Middle frontal gyrus (tissue), 1 donor: Measurements from ENCODE around the gene CHRNA5.
"Not testable (repeated sequence)": the region's sequence is repeated elsewhere in the genome, so short reads cannot be mapped to it uniquely, and the experiment has no call there.

Experiments used
- DNase-seq: peaks from one replicate; pipeline ENCODE4 v3.0.0-alpha.2; 2015; ENCODE audit warnings: low spot score; ENCODE audit errors: extremely low spot score

CHRNA5 gene

GRCh38 chr15:78565951-78566774, 843 bp downstream of the CHRNA5 start:
- DNase-seq = no peak

DNA sequence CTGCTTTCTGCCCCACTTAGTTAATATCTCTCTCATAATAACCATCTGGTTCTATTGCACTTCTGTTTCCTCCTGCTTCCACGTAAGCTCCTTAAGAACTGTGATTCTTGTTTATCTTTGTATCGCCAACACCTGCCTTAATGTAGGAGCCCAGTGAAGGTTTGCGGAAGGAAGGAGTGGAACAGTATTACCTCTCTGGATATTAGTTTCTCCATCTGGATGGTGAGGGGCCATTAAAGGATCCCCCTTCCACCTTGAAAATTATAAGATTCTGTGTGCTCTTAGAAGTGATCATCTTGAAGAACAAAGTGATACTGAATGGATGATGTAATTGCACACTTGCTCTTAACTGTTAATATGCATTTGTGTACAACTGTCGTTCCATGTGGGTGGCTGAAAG, 2.2 kb downstream of the CHRNA5 start:
- no peak for DNase-seq

DNA sequence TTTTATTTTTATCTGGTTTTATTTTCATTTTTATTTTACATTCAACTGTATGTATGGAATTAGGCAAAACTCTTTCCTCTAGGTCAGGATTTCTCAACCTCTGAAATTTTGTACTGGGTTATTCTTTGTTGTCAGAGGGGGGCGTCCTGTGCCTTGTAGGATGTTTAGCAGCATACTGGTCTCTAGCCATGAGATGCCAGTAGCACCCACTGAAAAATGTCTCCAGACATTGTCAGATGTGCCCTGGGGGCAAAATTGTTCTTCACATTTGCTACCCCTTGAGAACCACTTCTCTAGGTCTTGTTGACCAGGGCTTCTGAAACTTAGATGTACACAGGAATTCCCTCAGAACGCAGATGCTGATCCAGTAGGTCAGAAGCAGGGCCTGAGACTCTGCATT, 5.4 kb downstream of the CHRNA5 start:
- DNase-seq = no peak

GRCh38 chr15:78571382-78571781, 6.1 kb downstream of the CHRNA5 start:
- DNase-seq = no peak

GRCh38 chr15:78573416-78573815, 8.1 kb downstream of the CHRNA5 start:
- no peak for DNase-seq

GRCh38 chr15:78574944-78575343, 9.6 kb downstream of the CHRNA5 start:
- DNase-seq = no peak

DNA sequence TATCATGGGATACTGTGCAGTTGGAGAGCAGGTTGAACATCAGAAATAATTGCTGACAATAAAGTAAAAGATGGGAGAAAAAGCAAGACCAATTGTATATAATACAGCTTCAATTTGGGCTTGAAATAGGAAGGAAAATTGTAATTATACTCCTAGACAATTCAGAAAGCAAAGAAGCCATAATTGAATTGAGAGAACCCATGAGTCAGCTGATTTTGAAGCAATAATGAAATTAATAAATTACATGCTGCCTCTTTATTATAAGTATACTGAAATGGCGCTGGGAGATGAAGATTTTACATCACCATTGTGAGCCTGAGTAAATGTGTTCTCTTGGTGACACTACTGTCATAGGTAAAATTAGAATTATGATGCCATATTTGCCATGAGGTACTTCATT, 32.3 kb downstream of the CHRNA5 start:
- DNase-seq = no peak

DNA sequence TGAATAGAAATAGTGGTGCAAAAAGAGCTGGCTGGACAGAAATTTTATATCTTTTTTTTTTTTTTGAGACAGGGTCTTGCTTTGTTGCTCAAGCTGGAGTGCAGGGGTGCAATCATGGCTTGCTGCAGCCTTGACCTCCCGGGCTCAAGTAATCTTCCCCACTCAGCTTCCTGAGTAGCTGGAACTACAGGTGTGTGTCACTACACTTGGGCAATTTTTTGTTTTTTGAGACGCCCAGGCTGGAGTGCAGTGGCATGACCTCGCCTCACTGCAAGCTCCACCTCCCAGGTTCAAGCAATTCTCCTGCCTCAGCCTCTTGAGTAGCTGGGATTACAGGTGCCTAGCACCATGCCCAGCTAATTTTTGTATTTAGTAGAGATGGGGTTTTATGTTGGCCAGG, 33.0 kb downstream of the CHRNA5 start:
- DNase-seq = no peak

DNA sequence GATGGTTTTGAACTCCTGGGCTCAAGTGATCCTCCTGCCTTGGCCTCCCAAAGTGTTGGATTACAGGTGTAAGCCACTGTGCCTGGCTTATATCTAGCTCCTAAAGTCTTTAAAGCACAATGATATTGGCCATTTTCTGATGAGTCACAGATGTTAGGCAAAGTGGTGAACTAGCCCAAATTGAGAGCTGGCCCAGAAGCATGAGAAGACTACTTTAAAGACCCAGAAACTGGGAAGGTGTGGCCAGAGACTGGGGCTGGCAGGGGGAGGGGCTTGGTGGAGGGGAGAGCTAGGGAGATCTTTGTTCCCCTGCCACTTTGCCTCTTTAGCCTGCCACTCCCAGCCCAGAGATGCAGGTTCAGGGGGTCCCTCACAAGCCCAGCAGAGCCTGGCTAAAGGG, 33.9 kb downstream of the CHRNA5 start:
- DNase-seq = no peak

DNA sequence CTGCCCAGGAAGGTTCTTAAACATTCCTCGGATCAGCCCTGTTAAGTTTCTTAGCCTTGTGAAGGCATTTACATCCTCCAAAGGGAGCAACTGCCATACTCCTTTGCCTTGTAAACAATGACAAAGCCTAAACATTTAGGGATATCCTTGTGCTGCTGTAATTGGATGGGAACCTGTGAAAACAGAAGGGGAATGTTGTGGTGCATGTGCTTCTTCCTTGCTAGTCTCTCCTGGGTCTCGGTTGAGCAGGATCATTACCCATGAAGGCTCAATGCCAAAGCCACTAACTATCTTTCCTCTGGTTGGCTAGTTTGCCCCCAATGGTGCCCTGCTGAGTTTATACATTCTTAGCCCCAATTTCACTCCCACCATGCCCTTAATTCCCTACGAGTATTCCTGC, 38.1 kb downstream of the CHRNA5 start:
- no peak for DNase-seq

GRCh38 chr15:78604420-78604819, 39.1 kb downstream of the CHRNA5 start:
- no peak for DNase-seq

DNA sequence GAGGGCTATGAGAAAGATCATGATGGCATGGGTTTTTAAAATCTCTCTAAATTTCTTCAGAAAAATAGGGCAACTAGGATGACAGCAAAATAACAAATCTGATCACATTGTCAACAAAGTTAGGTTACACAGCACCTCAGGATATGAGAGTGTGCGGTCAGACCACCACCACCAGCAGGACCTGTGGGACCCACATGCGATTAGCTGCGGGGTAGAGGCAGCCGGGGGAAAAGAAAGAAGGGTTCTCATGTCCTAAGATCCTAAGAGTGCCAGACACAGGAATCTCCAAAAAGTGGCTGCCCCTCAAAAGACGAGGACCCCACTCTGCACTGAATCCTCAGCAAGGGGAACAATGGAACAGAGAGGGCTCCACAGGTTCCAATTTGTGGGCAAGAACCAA, 39.9 kb downstream of the CHRNA5 start:
- DNase-seq = no peak

GRCh38 chr15:78605680-78606079, 40.4 kb downstream of the CHRNA5 start:
- no peak for DNase-seq

DNA sequence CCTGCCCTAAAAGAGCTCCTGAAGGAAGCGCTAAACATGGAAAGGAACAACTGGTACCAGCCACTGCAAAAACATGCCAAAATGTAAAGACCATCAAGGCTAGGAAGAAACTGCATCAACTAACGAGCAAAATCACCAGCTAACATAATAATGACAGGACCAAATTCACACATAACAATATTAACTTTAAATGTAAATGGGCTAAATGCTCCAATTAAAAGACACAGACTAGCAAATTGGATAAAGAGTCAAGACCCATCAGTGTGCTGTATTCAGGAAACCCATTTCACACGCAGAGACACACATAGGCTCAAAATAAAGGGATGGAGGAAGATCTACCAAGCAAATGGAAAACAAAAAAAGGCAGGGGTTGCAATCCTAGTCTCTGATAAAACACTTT, 44.2 kb downstream of the CHRNA5 start:
- DNase-seq = not testable (repeated sequence)

DNA sequence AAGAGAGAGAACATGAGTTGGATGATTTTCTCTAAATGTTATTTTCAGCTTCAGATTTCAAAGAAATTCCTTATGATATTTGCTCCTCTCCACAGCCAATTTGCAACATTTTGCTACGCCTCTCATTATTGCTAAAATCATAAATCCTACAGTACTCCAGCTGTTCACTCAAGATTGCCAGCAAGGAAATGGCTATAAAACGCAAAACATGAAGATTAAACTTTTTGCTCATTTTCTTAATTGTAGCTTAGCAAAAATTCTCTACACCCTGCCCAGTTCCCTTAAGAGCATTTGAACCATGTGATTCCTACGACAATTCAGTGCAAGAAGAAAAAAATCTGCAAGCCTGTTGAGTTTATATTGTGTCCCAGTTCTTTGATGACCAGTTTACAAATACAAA, 48.7 kb downstream of the CHRNA5 start:
- no peak for DNase-seq

GRCh38 chr15:78615151-78615589, 49.9 kb downstream of the CHRNA5 start:
- DNase-seq = no peak

GRCh38 chr15:78616506-78616905, 51.2 kb downstream of the CHRNA5 start:
- DNase-seq = no peak

DNA sequence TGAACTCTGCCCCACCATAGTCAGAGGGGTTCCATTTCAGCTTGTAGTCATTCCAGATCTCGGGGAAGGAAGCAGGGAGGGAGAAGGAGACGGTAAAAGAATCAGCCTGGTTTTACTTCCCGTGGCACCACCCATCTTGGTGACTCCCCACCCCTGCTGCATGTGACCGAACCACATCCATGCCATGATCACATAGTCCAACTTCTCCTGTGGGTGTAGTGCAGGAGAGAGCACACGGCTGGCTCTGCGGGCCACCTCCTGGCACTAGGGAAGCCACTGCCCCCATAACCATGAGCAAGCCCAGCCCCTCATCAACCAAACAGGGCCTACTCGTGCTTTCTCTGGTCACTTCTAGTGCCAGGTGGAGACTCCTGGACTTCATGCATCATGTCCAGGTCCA, 51.8 kb downstream of the CHRNA5 start:
- no peak for DNase-seq

DNA sequence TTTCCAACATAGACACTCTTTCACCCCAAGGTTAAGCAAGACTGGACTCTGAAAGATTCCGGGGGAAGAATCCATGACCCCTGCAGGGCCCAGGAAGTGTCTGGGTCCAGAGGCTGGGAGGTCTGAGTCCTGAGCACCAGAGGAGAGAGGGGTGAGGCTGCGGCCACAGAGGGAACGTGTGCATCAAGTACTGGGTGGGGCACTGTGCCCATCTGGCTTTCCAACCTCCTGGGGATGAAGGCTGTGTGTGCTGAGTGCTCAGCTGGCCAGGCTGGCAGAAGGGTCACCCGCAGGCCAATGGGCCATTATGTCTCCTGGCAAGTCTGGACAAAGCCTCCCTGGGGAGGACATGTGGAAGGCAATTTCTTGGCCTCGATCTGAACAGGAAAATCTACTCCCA, 52.2 kb downstream of the CHRNA5 start:
- DNase-seq = no peak

DNA sequence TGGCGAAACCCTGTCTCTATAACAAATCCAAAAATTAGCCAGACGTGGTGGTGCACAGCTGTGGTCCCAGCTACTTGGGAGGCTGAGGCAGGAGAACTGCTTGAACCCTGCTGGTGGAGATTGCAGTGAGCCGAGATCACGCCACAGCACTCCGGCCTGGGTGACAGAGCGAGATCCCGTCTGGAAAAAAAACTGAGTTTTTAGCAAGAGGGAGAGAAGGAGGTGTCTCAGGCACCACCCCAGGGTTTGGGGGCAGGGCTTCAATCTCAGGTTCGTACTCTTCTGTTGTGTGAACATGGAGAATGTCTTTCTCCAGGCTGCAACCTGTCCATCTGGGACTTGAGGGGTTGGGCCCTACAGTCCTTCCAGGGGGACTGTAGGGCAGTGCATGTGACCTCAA, 52.7 kb downstream of the CHRNA5 start:
- no peak for DNase-seq

DNA sequence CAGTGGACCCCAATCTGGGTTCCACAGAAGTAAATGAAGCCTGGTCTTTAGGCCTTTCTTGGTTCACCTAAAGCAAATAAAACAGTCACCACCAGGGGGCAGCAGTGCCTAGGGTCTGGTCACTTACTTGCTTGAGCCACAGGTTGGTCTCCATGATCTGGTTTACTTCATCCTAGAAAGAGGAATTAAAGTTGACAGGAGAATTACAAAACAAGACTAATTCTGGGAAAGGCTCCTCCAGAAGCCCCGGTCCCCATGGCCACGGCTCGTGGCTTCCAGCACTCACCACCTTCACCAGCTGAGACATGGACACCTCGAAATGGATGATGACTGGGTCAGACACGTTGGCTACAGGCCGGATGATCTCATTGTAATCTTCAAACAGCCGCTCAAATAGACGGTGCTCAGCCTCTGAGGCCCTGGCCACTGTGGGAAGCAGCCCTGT, 53.2 kb downstream of the CHRNA5 start:
- peak; percentile 72 for DNase-seq

DNA sequence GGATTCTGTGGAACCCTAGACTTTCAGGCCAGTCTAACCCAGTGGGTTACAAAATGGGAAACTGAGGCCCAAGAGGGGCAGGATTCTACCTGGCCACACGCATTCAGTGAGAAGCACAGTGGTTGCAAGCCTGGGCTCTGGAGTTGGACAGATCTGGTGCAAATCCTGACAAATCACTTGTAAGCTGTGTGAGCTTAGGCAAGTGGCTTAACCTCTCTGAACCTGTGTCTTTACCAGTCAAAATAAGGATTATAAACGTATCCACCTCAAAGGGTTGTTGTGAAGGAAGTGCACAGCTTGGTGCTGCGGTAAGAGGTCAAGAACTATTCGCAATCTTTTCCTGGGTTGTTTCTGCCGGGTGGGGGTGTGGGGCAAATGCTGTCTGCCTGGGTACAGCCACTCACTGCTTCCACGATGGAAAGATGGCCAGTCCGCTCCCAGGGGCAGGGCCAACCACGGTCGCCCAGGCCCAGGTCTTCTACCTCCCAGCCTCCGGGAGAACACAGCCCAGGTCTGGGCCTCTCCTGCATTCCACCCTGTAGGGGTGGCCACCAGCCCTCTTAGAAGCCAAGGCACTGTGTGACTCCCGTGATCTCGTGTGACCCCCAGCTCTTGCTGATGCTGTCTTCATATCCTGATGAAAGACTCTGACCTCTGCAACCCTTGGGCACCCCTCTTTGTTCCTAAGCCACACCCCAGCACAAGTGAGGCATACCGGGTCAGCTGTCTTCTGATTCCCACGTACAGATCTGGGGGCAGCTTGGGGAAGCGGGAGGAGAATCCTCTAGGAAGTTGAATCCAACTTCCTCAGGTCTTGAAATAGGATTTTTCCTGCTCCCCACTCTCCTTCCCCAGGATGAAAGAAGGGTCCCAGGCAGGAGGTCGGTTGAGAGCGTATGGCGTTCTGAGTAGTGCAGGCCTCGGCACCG, 54.0 kb downstream of the CHRNA5 start:
- DNase-seq = no peak
